LHCN-M2 (cell line): ENCODE measurements around the gene NFATC1. TPM values are rescaled to one million over a fixed set of nuclear protein-coding genes. Genes with fewer than 3 reads are reported as not detected.

ENCODE experiments used
- DNase-seq: peaks from one replicate; pipeline ENCODE4 v3.0.0-alpha.2; 2012; ENCODE audit warnings: low read depth
- total RNA-seq: library from RNA; depleted of rRNA; stranded (reverse); fragments of >200 nt; gene quantifications from 2 replicates; pipeline ENCODE4 v1.2.3, GENCODE V29; 2014

Gene NFATC1
- total RNA-seq, 1 experiment from 2014 or later: 4.5 TPM

- DNase-seq: no peak
These were observed 60.6 kb downstream of the NFATC1 start for GRCh38 chr18:79456105-79456980.

GRCh38 chr18:79457239-79457638 lies 61.5 kb downstream of the NFATC1 start:
- DNase-seq: no peak

- DNase-seq: no peak
These were observed 61.9 kb downstream of the NFATC1 start for GRCh38 chr18:79457652-79458051.

GRCh38 chr18:79458131-79458838 lies 62.6 kb downstream of the NFATC1 start:
- peak; percentile 62 for DNase-seq

- DNase-seq: no peak
These were observed 63.4 kb downstream of the NFATC1 start for GRCh38 chr18:79458917-79459803.

GRCh38 chr18:79459946-79460480 lies 64.3 kb downstream of the NFATC1 start:
- no peak for DNase-seq

- DNase-seq: no peak
These were observed 65.0 kb downstream of the NFATC1 start for GRCh38 chr18:79460481-79461300.

GRCh38 chr18:79461627-79462026 lies 65.9 kb downstream of the NFATC1 start:
- DNase-seq: no peak

GRCh38 chr18:79463424-79463960 lies 67.8 kb downstream of the NFATC1 start:
- DNase-seq: no peak

- DNase-seq: no peak
These were observed 69.8 kb downstream of the NFATC1 start for GRCh38 chr18:79465392-79465991.

GRCh38 chr18:79466591-79466990 lies 70.9 kb downstream of the NFATC1 start:
- DNase-seq: no peak

GRCh38 chr18:79467126-79467525 lies 71.4 kb downstream of the NFATC1 start:
- DNase-seq: no peak

GRCh38 chr18:79468119-79468789 lies 72.5 kb downstream of the NFATC1 start:
- DNase-seq: no peak

- no peak for DNase-seq
These were observed 73.6 kb downstream of the NFATC1 start for GRCh38 chr18:79469309-79469708.

- DNase-seq: no peak
These were observed 74.2 kb downstream of the NFATC1 start for GRCh38 chr18:79469751-79470505.

GRCh38 chr18:79470547-79470946 lies 74.8 kb downstream of the NFATC1 start:
- no peak for DNase-seq

GRCh38 chr18:79471046-79471445 lies 75.3 kb downstream of the NFATC1 start:
- DNase-seq: no peak

GRCh38 chr18:79471597-79471996 lies 75.9 kb downstream of the NFATC1 start:
- DNase-seq: no peak

GRCh38 chr18:79472176-79472575 lies 76.4 kb downstream of the NFATC1 start:
- no peak for DNase-seq
